PFSK-1 (cell line): ENCODE data around the gene ASF1B.

Source experiments
- FOXP2 ChIP-seq: optimal IDR thresholded peaks from 2 replicates; pipeline ENCODE3; 2011; ENCODE audit warnings: borderline replicate concordance, control low read depth, inconsistent platforms; ENCODE audit not compliant: insufficient read depth; ENCODE audit errors: extremely low read length, extremely low read depth
- POLR2AphosphoS5 ChIP-seq: IDR thresholded peaks from 2 replicates; pipeline ENCODE4 v1.6.1; 2012; ENCODE audit warnings: low read depth, mild to moderate bottlenecking, control low read depth, low read length, moderate library complexity
- SIN3A ChIP-seq: IDR thresholded peaks from 2 replicates; pipeline ENCODE4 v1.6.1; 2012; ENCODE audit warnings: mild to moderate bottlenecking, low read length, moderate library complexity, borderline replicate concordance; ENCODE audit not compliant: insufficient read depth
- TAF1 ChIP-seq: IDR thresholded peaks from 2 replicates; pipeline ENCODE4 v1.6.1; 2012; ENCODE audit warnings: low read length, control low read depth, borderline replicate concordance; ENCODE audit not compliant: insufficient read depth
- TF ChIP-seq, protein P1 (sequence below), 2 experiments: IDR thresholded peaks; 2 replicates each; pipeline versions ENCODE4 v1.6.1 to v1.8.0; 2011 to 2012; ENCODE audit warnings: low read depth in 2 of 2, low read length in 2 of 2, control low read depth in 1 of 2, inconsistent platforms in 1 of 2, mild to moderate bottlenecking in 1 of 2, moderate library complexity in 1 of 2; ENCODE audit not compliant: insufficient read depth in 1 of 2

Gene ASF1B

DNA sequence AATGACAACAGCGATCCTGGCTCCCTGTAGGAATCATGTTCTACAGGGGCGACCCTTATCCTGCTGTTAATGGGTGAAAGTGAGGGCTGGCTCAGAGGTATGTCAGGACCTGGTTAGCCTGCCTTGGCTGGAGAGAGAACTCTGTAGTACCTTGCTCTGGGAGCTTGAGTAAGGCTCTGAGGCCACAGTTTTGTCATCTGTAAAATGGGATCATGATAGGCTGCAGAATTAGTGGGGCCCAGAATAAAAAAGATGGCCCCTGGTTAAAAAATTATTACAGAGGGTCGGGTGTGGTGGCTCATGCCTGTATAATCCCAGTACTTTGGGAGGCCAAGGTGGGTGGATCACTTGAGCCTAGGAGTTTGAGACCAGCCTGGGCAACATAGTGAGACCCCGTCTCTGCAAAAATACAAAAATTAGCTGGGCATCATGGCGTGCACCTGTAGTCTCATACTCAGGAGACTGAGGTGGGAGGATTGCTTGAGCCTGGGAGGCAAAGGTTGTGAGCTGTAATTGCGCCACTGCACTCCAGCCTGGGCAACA lies 35.3 kb downstream of the ASF1B start:
- TF ChIP-seq SIN3A = no peak
- TF ChIP-seq FOXP2 = no peak
- no peak for TF ChIP-seq TAF1
- TF ChIP-seq, protein P1, sequence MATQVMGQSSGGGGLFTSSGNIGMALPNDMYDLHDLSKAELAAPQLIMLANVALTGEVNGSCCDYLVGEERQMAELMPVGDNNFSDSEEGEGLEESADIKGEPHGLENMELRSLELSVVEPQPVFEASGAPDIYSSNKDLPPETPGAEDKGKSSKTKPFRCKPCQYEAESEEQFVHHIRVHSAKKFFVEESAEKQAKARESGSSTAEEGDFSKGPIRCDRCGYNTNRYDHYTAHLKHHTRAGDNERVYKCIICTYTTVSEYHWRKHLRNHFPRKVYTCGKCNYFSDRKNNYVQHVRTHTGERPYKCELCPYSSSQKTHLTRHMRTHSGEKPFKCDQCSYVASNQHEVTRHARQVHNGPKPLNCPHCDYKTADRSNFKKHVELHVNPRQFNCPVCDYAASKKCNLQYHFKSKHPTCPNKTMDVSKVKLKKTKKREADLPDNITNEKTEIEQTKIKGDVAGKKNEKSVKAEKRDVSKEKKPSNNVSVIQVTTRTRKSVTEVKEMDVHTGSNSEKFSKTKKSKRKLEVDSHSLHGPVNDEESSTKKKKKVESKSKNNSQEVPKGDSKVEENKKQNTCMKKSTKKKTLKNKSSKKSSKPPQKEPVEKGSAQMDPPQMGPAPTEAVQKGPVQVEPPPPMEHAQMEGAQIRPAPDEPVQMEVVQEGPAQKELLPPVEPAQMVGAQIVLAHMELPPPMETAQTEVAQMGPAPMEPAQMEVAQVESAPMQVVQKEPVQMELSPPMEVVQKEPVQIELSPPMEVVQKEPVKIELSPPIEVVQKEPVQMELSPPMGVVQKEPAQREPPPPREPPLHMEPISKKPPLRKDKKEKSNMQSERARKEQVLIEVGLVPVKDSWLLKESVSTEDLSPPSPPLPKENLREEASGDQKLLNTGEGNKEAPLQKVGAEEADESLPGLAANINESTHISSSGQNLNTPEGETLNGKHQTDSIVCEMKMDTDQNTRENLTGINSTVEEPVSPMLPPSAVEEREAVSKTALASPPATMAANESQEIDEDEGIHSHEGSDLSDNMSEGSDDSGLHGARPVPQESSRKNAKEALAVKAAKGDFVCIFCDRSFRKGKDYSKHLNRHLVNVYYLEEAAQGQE (IDR thresholded peaks at IDR 0.05; ENCODE audit: insufficient read depth in 1 of 2, low read depth in 2 of 2, low read length in 2 of 2) = no peak
- no peak for TF ChIP-seq POLR2AphosphoS5

DNA sequence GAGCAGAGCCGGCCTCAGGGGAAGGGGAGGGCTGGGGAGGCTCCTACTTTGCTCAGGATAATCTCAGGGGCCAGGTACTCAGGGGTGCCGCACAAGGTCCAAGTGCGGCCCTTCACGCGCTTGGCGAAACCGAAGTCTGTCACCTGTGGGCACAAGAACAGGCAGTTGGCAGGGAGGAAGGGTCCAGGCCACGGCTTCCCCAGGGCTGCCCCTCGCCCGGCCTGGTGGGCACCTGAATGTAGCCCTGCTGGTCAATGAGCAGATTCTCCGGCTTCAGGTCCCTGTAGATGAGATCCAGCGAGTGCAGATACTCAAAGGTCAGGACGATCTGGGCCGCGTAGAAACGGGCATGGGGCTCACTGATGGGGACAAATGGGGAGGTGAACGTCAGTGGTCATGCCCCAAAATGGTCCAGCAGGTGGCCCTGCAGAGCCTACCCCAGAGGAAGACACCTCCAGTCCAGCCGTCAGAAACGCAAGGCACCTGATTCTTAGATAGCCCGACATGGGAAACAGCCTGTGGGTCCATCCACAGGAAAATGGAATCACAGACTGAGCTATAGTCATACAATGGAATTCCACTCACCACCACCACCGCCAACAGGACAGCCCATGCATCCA lies 38.7 kb downstream of the ASF1B start:
- no peak for TF ChIP-seq FOXP2
- TF ChIP-seq, protein P1 (IDR thresholded peaks at IDR 0.05; ENCODE audit: insufficient read depth in 1 of 2, low read depth in 2 of 2, low read length in 2 of 2) = no peak

DNA sequence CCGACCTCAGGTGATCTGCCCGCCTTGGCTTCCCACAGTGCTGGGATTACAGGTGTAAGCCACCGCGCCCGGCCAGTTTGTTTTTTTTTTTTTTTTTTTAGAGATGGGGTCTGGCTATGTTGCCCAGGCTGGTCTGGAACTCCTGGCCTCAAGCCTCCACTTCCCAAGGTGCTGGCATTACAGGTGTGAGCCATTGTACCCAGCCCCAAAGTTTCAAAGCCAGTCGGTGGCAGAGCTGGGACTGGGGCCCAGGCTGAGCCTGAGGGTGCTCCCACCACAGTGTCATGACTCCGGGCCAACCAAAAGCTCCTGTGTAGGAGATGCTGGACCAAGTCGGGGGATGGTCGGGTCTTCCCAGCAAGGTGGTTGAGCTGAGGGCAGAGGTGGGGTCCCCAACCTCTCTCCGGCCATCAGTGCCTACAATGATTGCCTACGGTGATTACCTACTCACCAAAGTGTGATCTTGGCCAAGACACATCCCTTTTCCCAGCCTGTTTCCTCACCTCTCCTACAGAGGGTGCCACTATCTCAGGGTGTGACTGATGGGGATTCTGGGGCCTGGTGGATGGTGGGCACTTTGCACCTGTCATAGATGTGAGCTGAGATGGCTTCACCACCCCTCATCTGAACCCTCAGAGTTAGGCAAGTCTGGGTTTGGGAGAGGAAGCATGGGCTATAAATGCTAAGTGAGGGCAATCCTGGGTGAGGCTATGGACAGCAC lies 40.0 kb downstream of the ASF1B start:
- TF ChIP-seq SIN3A (no peak), POLR2AphosphoS5 (no peak), FOXP2 (no peak), TAF1 (no peak)
- TF ChIP-seq, protein P1 (IDR thresholded peaks at IDR 0.05; ENCODE audit: insufficient read depth in 1 of 2, low read depth in 2 of 2, low read length in 2 of 2) = no peak

DNA sequence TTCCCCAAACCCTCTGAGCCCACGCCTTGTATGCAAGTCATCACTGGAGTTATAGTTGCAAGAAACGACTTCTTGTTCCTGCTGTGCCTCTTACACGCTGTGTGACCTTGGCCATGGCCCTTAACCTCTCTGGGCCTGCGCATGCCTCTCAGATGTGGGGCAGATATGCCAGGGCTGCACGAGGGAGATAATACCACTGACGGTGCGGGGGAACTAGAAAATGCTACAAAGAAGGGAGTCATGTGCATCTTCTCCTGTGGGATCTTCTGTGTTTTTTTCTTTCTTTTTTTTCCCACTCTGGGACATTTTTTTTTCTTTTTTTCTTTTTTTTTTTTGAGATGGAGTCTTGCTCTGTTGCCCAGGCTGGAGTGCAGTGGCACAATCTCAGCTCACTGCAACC lies 41.5 kb downstream of the ASF1B start:
- TF ChIP-seq FOXP2 = no peak
- TF ChIP-seq, protein P1 (IDR thresholded peaks at IDR 0.05; ENCODE audit: insufficient read depth in 1 of 2, low read depth in 2 of 2, low read length in 2 of 2) = no peak
- TF ChIP-seq SIN3A = no peak
- no peak for TF ChIP-seq POLR2AphosphoS5
- TF ChIP-seq TAF1 = no peak
